Measurements from ENCODE around the gene UVRAG. TPM values are rescaled to one million over a fixed set of nuclear protein-coding genes. Genes with fewer than 3 reads are reported as not detected.
A peak's percentile ranks its signal among the peaks of the same experiment; 100 is the strongest.

UVRAG gene
- total RNA-seq, 3 donors from 2014 or later (not counting 1 experiment from before 2014, with no cell fraction given) = 39.9 to 52.5 (median 41.4) TPM

- no peaks in the 10 kb centered on the region for H3K27me3 ChIP-seq (ENCODE audit: control insufficient read depth, insufficient read depth, low read length)
- no peak for DNase-seq
- no peaks in the 10 kb centered on the region for H3K36me3 ChIP-seq (ENCODE audit: control insufficient read depth, insufficient read depth, low read length)
- H3K27ac Mint-ChIP-seq = no peak overlapping the region
- ATAC-seq = no peak
- WGBS (ENCODE audit: insufficient coverage) = 93% methylated on average over 4 of the region's 7 CpGs
- H3K4me3 Mint-ChIP-seq = no peak overlapping the region
- H3K27ac ChIP-seq (ENCODE audit: low read length) = no peak overlapping the region
- no peak for TF ChIP-seq CTCF (IDR thresholded peaks at IDR 0.05)
- H3K9me3 ChIP-seq (ENCODE audit: control insufficient read depth, insufficient read depth, low read length) = no peaks in the 10 kb centered on the region
- intact Hi-C loops (cut with micrococcal nuclease) = no loop called here
- H3K4me1 Mint-ChIP-seq = peaks cover 28 to 55% of the 10 kb centered on the region in 2 donors
- H3K9me3 Mint-ChIP-seq = no peaks in the 10 kb centered on the region
- no peak overlapping the region for H3K4me3 ChIP-seq (ENCODE audit: low read length)
- H3K4me1 ChIP-seq (ENCODE audit: control insufficient read depth, insufficient read depth, low read length) = peaks cover 54% of the 10 kb centered on the region
- H3K27me3 Mint-ChIP-seq (ENCODE audit: low read depth in 2 of 2) = peaks cover 0 to 2% of the 10 kb centered on the region in 2 donors
- H3K36me3 Mint-ChIP-seq = no peaks in the 10 kb centered on the region
Measured at GRCh38 chr11:76157891-76158290, 342.9 kb downstream of the UVRAG start.

GRCh38 chr11:76158394-76159302 is 343.6 kb downstream of the UVRAG start:
- Mint-ChIP-seq H3K36me3 (no peaks in the 10 kb centered on the region), H3K4me3 (no peak overlapping the region), H3K4me1 (peaks cover 20 to 51% of the 10 kb centered on the region in 2 donors), H3K9me3 (no peaks in the 10 kb centered on the region), H3K27ac (no peak overlapping the region), H3K27me3 (ENCODE audit: low read depth in 2 of 2) (peaks cover 0 to 2% of the 10 kb centered on the region in 2 donors)
- WGBS (ENCODE audit: insufficient coverage) = 92% methylated on average over 24 of the region's 24 CpGs
- H3K36me3 ChIP-seq (ENCODE audit: control insufficient read depth, insufficient read depth, low read length) = no peaks in the 10 kb centered on the region
- no peak overlapping the region for H3K4me3 ChIP-seq (ENCODE audit: low read length)
- no peaks in the 10 kb centered on the region for H3K9me3 ChIP-seq (ENCODE audit: control insufficient read depth, insufficient read depth, low read length)
- ATAC-seq = no peak
- H3K27me3 ChIP-seq (ENCODE audit: control insufficient read depth, insufficient read depth, low read length) = no peaks in the 10 kb centered on the region
- no peak for TF ChIP-seq CTCF (IDR thresholded peaks at IDR 0.05)
- DNase-seq = no peak
- intact Hi-C loops (cut with micrococcal nuclease) = no loop called here
- H3K4me1 ChIP-seq (ENCODE audit: control insufficient read depth, insufficient read depth, low read length) = peaks cover 51% of the 10 kb centered on the region
- no peak overlapping the region for H3K27ac ChIP-seq (ENCODE audit: low read length)

- Mint-ChIP-seq H3K9me3 (no peaks in the 10 kb centered on the region), H3K4me3 (no peak overlapping the region), H3K27ac (peak overlapping the region in 1 of 2 donors; percentile 63), H3K4me1 (peaks cover 12 to 43% of the 10 kb centered on the region in 2 donors), H3K27me3 (ENCODE audit: low read depth in 2 of 2) (peaks cover 0 to 2% of the 10 kb centered on the region in 2 donors), H3K36me3 (no peaks in the 10 kb centered on the region)
- ATAC-seq (no peak), DNase-seq (no peak)
- TF ChIP-seq CTCF (IDR thresholded peaks at IDR 0.05) = no peak
- intact Hi-C loops (cut with micrococcal nuclease) = no loop called here
- Histone ChIP-seq H3K27me3 (ENCODE audit: control insufficient read depth, insufficient read depth, low read length) (no peaks in the 10 kb centered on the region), H3K4me1 (ENCODE audit: control insufficient read depth, insufficient read depth, low read length) (peaks cover 43% of the 10 kb centered on the region), H3K9me3 (ENCODE audit: control insufficient read depth, insufficient read depth, low read length) (no peaks in the 10 kb centered on the region), H3K36me3 (ENCODE audit: control insufficient read depth, insufficient read depth, low read length) (no peaks in the 10 kb centered on the region), H3K27ac (ENCODE audit: low read length) (no peak overlapping the region), H3K4me3 (ENCODE audit: low read length) (no peak overlapping the region)
- WGBS (ENCODE audit: insufficient coverage) = 75% methylated on average over 14 of the region's 14 CpGs
Measured at GRCh38 chr11:76159303-76159937, 344.4 kb downstream of the UVRAG start.

All from natural killer cell (primary cell).